GM10266 (cell line): Measurements from ENCODE around the gene ADAMTS20.

ENCODE experiments used
- DNase-seq: peaks from one replicate; pipeline ENCODE4 v3.0.0; 2012; ENCODE audit errors: extremely low spot score
- CTCF ChIP-seq: IDR thresholded peaks from 2 replicates; pipeline ENCODE4 v1.5.1; 2012; ENCODE audit warnings: mild to moderate bottlenecking, low read depth; ENCODE audit not compliant: control insufficient read depth, insufficient read depth; ENCODE audit errors: missing control alignments

Gene ADAMTS20

DNA sequence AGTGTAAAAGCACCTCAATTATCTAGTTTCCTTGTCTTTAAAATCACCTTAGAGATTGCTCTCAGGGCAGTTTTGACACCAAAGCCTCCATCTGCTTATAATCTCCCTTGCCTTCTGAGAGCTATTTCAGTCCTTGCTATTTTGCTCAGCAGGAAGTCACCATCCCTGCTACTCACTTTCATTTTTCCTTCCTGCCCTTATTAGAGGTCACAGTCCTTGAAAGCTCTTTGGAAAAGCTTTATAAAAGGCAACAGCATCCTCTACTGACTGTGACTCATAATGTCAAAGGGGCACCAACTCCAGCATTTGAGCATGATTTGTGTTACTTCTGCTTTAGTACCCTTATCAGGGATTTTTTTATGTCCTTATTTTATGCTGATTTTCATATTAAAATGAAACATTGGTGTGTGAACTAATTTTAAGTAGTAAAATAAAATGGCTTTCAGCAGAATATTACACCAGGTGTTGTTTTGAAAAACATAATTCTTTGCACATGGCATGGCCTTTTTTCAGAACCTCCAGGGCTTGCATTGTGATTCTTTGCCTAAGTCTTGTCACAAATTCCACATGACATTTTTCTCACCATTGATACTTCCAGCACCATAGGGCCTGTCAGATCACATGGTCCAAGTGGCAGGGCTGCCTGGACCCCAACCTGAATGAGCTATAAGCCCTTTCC, 213.0 kb downstream of the ADAMTS20 start:
- TF ChIP-seq CTCF = peak; percentile 62
- peak; percentile 15 for DNase-seq

DNA sequence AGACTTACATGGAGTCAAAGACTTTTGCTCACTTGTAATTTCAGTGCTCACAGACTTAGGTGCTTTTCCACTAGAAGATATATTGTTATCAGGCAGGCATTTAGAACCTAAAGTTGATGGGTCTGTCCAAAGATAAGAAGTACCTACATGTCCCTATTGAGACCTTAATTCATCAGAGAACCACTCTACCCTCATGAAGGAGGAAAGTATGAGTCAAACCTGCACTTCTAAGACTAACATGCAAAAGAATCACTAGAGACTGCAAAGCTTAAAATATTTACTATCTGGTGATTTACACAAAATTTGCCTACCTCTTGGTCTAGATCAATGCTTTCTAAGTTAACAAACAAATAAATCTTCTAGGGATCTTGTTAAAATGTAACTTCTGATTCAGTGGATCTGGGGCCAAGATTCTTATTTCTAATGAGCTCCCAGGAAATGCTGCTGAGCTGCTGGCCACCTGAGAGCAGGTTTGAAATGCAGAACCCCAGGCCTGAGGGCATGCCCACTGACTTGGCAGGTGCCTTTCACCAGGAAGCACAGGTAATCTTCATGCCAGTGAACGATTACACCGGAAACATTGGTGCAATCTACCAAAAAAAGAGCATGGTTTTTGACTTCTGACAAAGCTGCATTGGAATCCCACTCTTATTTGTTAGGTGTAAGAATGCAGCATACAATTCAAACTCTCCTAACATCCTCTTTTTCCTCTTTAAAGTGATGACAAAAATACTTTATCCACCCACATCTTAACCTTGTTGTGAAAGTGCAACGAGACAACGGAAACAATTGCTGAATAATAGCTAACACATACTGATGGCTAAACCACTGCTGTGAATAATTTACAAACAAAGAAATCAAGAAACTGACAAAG, 214.2 kb downstream of the ADAMTS20 start:
- DNase-seq = no peak
- no peak for TF ChIP-seq CTCF

- peak; percentile 35 for TF ChIP-seq CTCF
- DNase-seq = no peak
Observed at GRCh38 chr12:43336962-43337555, 214.9 kb downstream of the ADAMTS20 start.

DNA sequence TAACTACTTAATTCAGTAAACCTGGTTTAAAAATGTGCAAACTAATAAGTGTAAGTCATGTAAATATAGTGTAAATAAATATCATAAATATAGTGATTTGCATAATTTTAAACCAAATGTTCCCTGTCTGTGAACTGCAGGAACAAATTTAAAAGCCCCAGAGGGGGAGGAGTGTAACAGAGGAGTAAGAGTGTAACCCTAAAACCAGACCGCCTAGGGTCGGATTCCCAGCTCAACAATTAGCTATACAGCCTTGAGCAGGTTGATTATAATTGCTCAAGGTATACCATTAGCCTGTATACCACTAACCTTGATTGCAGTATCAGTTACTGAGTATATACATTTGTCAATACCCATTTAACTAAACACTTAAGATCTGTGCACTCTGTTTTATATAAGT, 218.4 kb downstream of the ADAMTS20 start:
- DNase-seq = no peak
- no peak for TF ChIP-seq CTCF

DNA sequence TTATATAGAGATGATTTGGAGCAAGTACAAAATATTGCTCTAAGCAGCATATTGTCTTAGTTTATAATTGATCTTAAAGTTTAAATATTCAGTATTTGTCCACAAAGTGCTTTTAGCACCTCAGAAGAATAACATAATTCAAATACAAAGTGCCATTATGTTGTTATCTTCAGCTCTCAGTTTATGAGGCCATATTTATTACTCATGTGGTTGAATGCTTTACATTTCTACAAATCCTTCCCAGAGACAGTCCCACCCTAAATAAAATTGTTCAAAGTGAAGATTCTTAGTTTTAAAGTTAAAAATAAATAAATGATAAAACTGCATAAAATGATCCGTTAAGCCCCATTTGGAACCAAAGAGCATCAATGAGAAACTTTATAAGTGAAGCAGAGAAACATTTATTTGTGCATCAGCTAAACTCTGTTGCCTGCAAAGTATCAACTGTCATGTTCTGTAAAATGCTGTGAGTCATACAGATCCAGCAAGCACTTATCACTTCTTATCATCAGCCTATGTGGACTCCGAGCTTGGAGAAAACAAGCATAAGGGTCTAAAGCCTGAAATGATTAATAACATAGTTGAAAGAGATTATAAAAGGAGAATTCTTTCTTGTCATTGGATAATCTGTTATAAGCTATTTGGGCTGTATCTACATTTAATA, 218.9 kb downstream of the ADAMTS20 start:
- no peak for TF ChIP-seq CTCF
- DNase-seq = no peak

GRCh38 chr12:43331935-43332334, 220.1 kb downstream of the ADAMTS20 start:
- no peak for TF ChIP-seq CTCF
- no peak for DNase-seq
